OCI-LY7 (cell line): ENCODE data around the gene C10orf90. TPM values are rescaled to one million over a fixed set of nuclear protein-coding genes. Genes with fewer than 3 reads are reported as not detected.

Experiments used
- BruUV-seq: library from RNA; stranded (reverse); fragments of 400-500 nt; replicated peaks from 2 replicates; lab custom pipeline; 2021; lab: Mats Ljungman, UMichigan
- CTCF ChIA-PET: fragments of 300-600 bp; sonication (Branson Sonifier 250); formaldehyde crosslinking; loops from one replicate; lab custom pipeline; 2022; ENCODE audit warnings: antibody characterized with exemption; ENCODE audit not compliant: unreplicated experiment; lab: Charles Lee
- POLR2A ChIA-PET: fragments of 300-600 bp; sonication (Branson Sonifier 250); formaldehyde crosslinking; loops from one replicate; lab custom pipeline; 2022; ENCODE audit warnings: antibody characterized with exemption; lab: Charles Lee
- DNase-seq: peaks from one replicate; pipeline ENCODE4 v3.0.0-alpha.2; 2015; ENCODE audit warnings: low spot score
- H2AFZ ChIP-seq: fragments of 200-600 bp; sonication (generic), shearing (Covaris generic); 2 replicates; pipeline ENCODE4 v1.6.1; 2014; ENCODE audit warnings: mild to moderate bottlenecking, antibody characterized with exemption, low read length, moderate library complexity
- H3K27ac ChIP-seq: fragments of 200-600 bp; sonication (generic); 2 replicates; pipeline ENCODE4 v1.5.1; 2014; ENCODE audit warnings: mixed run types, low read depth, mild to moderate bottlenecking, moderate library complexity, low read length, inconsistent platforms; ENCODE audit not compliant: poor library complexity, severe bottlenecking
- H3K36me3 ChIP-seq: fragments of 200-600 bp; sonication (generic); 2 replicates; pipeline ENCODE4 v1.6.1; 2014; ENCODE audit warnings: mild to moderate bottlenecking, antibody characterized with exemption, low read length, moderate library complexity, mixed read lengths; ENCODE audit not compliant: insufficient read depth
- H3K4me1 ChIP-seq: fragments of 200-600 bp; sonication (generic); 2 replicates; pipeline ENCODE4 v1.5.1; 2014; ENCODE audit warnings: mild to moderate bottlenecking, low read length; ENCODE audit not compliant: insufficient read depth, poor library complexity, severe bottlenecking
- H3K4me2 ChIP-seq: fragments of 200-600 bp; sonication (generic); 2 replicates; pipeline ENCODE4 v1.6.1; 2014; ENCODE audit warnings: mild to moderate bottlenecking, low read length
- H3K4me3 ChIP-seq: fragments of 200-600 bp; sonication (generic); 2 replicates; pipeline ENCODE4 v1.5.1; 2014; ENCODE audit warnings: mild to moderate bottlenecking, low read depth, low read length; ENCODE audit not compliant: poor library complexity, severe bottlenecking
- H3K79me2 ChIP-seq: fragments of 200-600 bp; sonication (generic); 2 replicates; pipeline ENCODE4 v1.6.1; 2016; ENCODE audit warnings: low read depth, mild to moderate bottlenecking, low read length, moderate library complexity, mixed read lengths; ENCODE audit not compliant: insufficient read depth
- H3K9me2 ChIP-seq: fragments of 200-600 bp; sonication (generic); 2 replicates; pipeline ENCODE4 v1.6.1; 2016; ENCODE audit warnings: mild to moderate bottlenecking, low read length, mixed read lengths; ENCODE audit not compliant: insufficient read depth
- H3K9me3 ChIP-seq: fragments of 200-600 bp; sonication (generic); 2 replicates; pipeline ENCODE4 v1.6.1; 2014; ENCODE audit warnings: mild to moderate bottlenecking, mixed run types, low read length, mixed read lengths
- H4K20me1 ChIP-seq: fragments of 200-600 bp; sonication (generic); 2 replicates; pipeline ENCODE4 v1.6.1; 2014; ENCODE audit warnings: mild to moderate bottlenecking, antibody characterized with exemption, low read length, moderate library complexity, mixed read lengths; ENCODE audit not compliant: insufficient read depth
- EZH2phosphoT487 ChIP-seq: fragments of 200-600 bp; sonication (generic); IDR thresholded peaks from 2 replicates; pipeline ENCODE4 v1.6.1; 2018; ENCODE audit warnings: low read depth, borderline replicate concordance, mild to moderate bottlenecking, mixed run types, antibody characterized with exemption, low read length, moderate library complexity, mixed read lengths
- intact Hi-C: fragments of 100-400 bp; cut with micrococcal nuclease; formaldehyde crosslinking; loops from one replicate; pipeline ENCODE4 v1.10.0; 2022; ENCODE audit not compliant: unreplicated experiment
- total RNA-seq, 2 experiments: library from RNA; depleted of rRNA in 1 of 2; stranded (reverse); fragments of >200 nt in 1 of 2; shearing (Covaris generic) in 1 of 2; gene quantifications; 2 replicates each; pipeline ENCODE4 v1.2.3, GENCODE V29; 2014 to 2022
- TF ChIP-seq, protein P1 (sequence below): fragments of 200-600 bp; sonication (generic); conservative IDR thresholded peaks from 2 replicates; pipeline ENCODE4 v1.5.1; 2014; ENCODE audit warnings: mild to moderate bottlenecking, antibody characterized with exemption, low read length, moderate library complexity, mixed read lengths

C10orf90 gene
- total RNA-seq, 2 experiments from 2014 or later = not detected

- H3K27ac ChIP-seq = no peak within 1 kb of the TSS
- H4K20me1 ChIP-seq = no peaks in the 10 kb centered on the region
- no peaks in the 10 kb centered on the region for H3K4me1 ChIP-seq
- no peak within 1 kb of the TSS for H3K4me3 ChIP-seq
- ChIA-PET POLR2A (no interaction called here), CTCF (no interaction called here)
- no peaks in the 10 kb centered on the region for H3K36me3 ChIP-seq
- TF ChIP-seq, protein P1, sequence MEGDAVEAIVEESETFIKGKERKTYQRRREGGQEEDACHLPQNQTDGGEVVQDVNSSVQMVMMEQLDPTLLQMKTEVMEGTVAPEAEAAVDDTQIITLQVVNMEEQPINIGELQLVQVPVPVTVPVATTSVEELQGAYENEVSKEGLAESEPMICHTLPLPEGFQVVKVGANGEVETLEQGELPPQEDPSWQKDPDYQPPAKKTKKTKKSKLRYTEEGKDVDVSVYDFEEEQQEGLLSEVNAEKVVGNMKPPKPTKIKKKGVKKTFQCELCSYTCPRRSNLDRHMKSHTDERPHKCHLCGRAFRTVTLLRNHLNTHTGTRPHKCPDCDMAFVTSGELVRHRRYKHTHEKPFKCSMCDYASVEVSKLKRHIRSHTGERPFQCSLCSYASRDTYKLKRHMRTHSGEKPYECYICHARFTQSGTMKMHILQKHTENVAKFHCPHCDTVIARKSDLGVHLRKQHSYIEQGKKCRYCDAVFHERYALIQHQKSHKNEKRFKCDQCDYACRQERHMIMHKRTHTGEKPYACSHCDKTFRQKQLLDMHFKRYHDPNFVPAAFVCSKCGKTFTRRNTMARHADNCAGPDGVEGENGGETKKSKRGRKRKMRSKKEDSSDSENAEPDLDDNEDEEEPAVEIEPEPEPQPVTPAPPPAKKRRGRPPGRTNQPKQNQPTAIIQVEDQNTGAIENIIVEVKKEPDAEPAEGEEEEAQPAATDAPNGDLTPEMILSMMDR = no peak
- TF ChIP-seq EZH2phosphoT487 = no peak
- no peak within 1 kb of the TSS for H3K4me2 ChIP-seq
- intact Hi-C loops = no loop called here
- no peaks in the 10 kb centered on the region for H3K9me3 ChIP-seq
- no peaks in the 10 kb centered on the region for H3K9me2 ChIP-seq
- DNase-seq = no peak
- BruUV-seq = no TSS peak
- H3K79me2 ChIP-seq = no peaks in the 10 kb centered on the region
- no peak within 1 kb of the TSS for H2AFZ ChIP-seq
These were observed 282.3 kb downstream of the C10orf90 start, which contains the start of gene ADAM12 for GRCh38 chr10:126387931-126388911. Gene ADAM12, minus strand, starts transcription at chr10:126388477. Its CDS starts 332 bp downstream, at chr10:126388145.

DNA sequence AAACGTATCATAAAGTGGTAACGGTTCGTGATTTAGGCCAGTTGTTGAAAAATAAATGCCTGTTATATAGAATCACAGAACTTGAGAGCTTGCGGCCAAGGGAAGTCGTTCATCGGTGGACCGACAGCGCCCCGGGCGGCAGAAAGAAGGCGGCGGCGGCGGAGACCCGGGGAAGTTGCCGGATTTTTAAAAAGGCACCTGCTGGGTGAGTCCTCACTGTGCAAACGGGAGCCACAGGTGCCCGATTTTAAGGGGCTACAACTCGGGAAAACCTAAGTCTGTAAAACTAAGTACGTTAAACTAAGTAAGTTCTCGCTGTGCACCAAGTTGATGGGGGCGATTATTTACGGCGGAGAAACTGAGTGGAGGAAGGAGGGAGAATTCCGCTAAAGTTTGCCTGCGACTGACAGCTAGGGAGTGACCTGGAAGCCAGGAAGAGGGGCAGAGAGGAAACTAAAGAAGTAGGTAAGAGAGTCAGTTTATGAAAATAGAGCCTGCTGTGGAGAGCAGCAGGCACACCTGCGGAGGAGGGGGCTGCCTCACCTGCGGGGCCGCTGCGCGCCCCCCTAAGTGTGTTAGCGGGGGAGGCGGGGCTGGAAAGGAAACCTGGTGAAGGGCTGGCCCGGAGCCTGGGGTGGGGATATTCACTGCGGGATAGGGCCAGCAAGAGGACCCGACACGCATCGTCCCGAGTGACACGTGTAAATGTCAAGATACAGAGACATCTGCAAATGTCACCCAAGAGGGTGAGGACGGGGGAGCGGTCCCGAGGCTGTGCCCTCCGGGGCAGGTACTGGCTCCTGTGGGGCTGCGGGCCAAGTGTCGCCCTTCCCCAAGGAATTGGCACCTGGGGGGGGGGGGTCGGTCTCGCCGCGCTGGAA lies 283.2 kb downstream of the C10orf90 start:
- ChIA-PET CTCF (no interaction called here), POLR2A (no interaction called here)
- Histone ChIP-seq H3K4me3 (no peak overlapping the region), H3K4me1 (no peaks in the 10 kb centered on the region), H3K9me3 (no peaks in the 10 kb centered on the region), H2AFZ (no peak overlapping the region), H3K4me2 (no peak overlapping the region), H3K9me2 (no peaks in the 10 kb centered on the region), H4K20me1 (no peaks in the 10 kb centered on the region), H3K27ac (no peak overlapping the region), H3K79me2 (no peaks in the 10 kb centered on the region), H3K36me3 (no peaks in the 10 kb centered on the region)
- intact Hi-C loops = no loop called here
- TF ChIP-seq EZH2phosphoT487 = no peak
- TF ChIP-seq, protein P1 = no peak
- DNase-seq = no peak
- no TSS peak for BruUV-seq
